B cell (primary cell): ENCODE data around the gene GPBP1L1. TPM values are rescaled to one million over a fixed set of nuclear protein-coding genes. Genes with fewer than 3 reads are reported as not detected.

Experiments used
- ATAC-seq: fragments of 200-7000 bp; cut with Tn5 transposase; one replicate; pipeline ENCODE4 v1.10.0; 2021; ENCODE audit warnings: low read depth, mild to moderate bottlenecking, moderate number of reproducible peaks, moderate library complexity
- CTCF ChIA-PET: fragments of 350-600 bp; sonication (Branson Sonifier 250); formaldehyde crosslinking; loops from one replicate; lab custom pipeline; 2021; ENCODE audit warnings: antibody characterized with exemption, inconsistent platforms; lab: Charles Lee
- POLR2A ChIA-PET: fragments of 350-600 bp; sonication (Branson Sonifier 250); formaldehyde crosslinking; loops from one replicate; lab custom pipeline; 2021; ENCODE audit warnings: antibody characterized with exemption; lab: Charles Lee
- DNase-seq: peaks from one replicate; pipeline ENCODE4 v3.0.0; 2013
- H2AFZ ChIP-seq: 2 replicates; pipeline ENCODE4 v1.6.1; 2012; ENCODE audit warnings: mild to moderate bottlenecking, low read depth, low read length; ENCODE audit not compliant: insufficient read depth, poor library complexity, severe bottlenecking
- H3K27ac ChIP-seq, 2 donors: 1 replicate in 1 of 2; 2 replicates in 1 of 2; pipeline ENCODE4 v1.5.1; 2012 to 2013; ENCODE audit warnings: low read length in 2 of 2, mild to moderate bottlenecking in 2 of 2, moderate library complexity in 1 of 2
- H3K27me3 ChIP-seq, 4 experiments: fragments of 200-600 bp in 1 of 4; sonication (generic) in 1 of 4; replicated peaks in 1 of 4; 1 replicate in 2 of 4; 2 replicates in 2 of 4; pipeline versions ENCODE4 v1.6.1 to v1.7.0; 2013 to 2016; ENCODE audit warnings: low read length in 3 of 4, mild to moderate bottlenecking in 2 of 4, mixed read lengths in 1 of 4, moderate library complexity in 1 of 4; ENCODE audit not compliant: insufficient read depth in 4 of 4, control insufficient read depth in 3 of 4; ENCODE audit errors: control extremely low read depth in 1 of 4
- H3K36me3 ChIP-seq, 2 experiments: replicated peaks in 1 of 2; 1 replicate in 1 of 2; 2 replicates in 1 of 2; pipeline versions ENCODE4 v1.6.1 to v1.7.1; 2013; ENCODE audit warnings: low read length in 1 of 2; ENCODE audit not compliant: insufficient read depth in 2 of 2, control insufficient read depth in 1 of 2; ENCODE audit errors: control extremely low read depth in 1 of 2, extremely low read depth in 1 of 2
- H3K4me1 ChIP-seq, 2 donors: fragments of 200-600 bp in 1 of 2; sonication (generic) in 1 of 2; 1 replicate in 1 of 2; 2 replicates in 1 of 2; pipeline versions ENCODE4 v1.5.1 to v1.6.1; 2013 to 2017; ENCODE audit warnings: low read length in 2 of 2; ENCODE audit not compliant: control insufficient read depth in 2 of 2, insufficient read depth in 2 of 2
- H3K4me2 ChIP-seq: replicated peaks from 2 replicates; pipeline ENCODE3; 2012; ENCODE audit warnings: mild to moderate bottlenecking, low read depth, low read length; ENCODE audit not compliant: poor library complexity, severe bottlenecking
- H3K4me3 ChIP-seq, 5 experiments: fragments of 200-600 bp in 1 of 5; sonication (generic) in 1 of 5; 1 replicate in 3 of 5; 2 replicates in 2 of 5; pipeline versions ENCODE4 v1.5.1 to v1.7.0; 2011 to 2016; ENCODE audit warnings: low read length in 4 of 5, mild to moderate bottlenecking in 4 of 5, low read depth in 2 of 5, control low read depth in 1 of 5, moderate library complexity in 1 of 5; ENCODE audit not compliant: insufficient read depth in 1 of 5; ENCODE audit errors: control extremely low read depth in 1 of 5, extremely low read depth in 1 of 5
- H3K79me2 ChIP-seq: fragments of 200-600 bp; sonication (generic); one replicate; pipeline ENCODE4 v1.6.0; 2016; ENCODE audit warnings: low read length; ENCODE audit not compliant: control insufficient read depth, insufficient read depth
- H3K9ac ChIP-seq: fragments of 200-600 bp; sonication (generic); 2 replicates; pipeline ENCODE4 v1.6.1; 2017; ENCODE audit warnings: mild to moderate bottlenecking, low read length, moderate library complexity
- H3K9me3 ChIP-seq, 3 donors: one replicate each; pipeline versions ENCODE4 v1.6.1 to v1.7.1; 2013; ENCODE audit warnings: low read length in 2 of 3; ENCODE audit not compliant: control insufficient read depth in 2 of 3, insufficient read depth in 1 of 3; ENCODE audit errors: control extremely low read depth in 1 of 3
- H4K20me1 ChIP-seq: 2 replicates; pipeline ENCODE4 v1.6.0; 2012; ENCODE audit warnings: mild to moderate bottlenecking, low read length; ENCODE audit not compliant: insufficient read depth, control insufficient read depth, poor library complexity, severe bottlenecking
- H3K27ac Mint-ChIP-seq: one replicate; pipeline ENCODE4 v1.8.0; 2021; ENCODE audit warnings: mixed read lengths
- H3K27me3 Mint-ChIP-seq: one replicate; pipeline ENCODE4 v1.8.0; 2021; ENCODE audit warnings: mixed read lengths
- H3K4me1 Mint-ChIP-seq: one replicate; pipeline ENCODE4 v1.8.0; 2021; ENCODE audit warnings: mixed read lengths
- H3K4me3 Mint-ChIP-seq: one replicate; pipeline ENCODE4 v1.8.0; 2021; ENCODE audit warnings: mixed read lengths
- H3K9me3 Mint-ChIP-seq: one replicate; pipeline ENCODE4 v1.8.0; 2022; ENCODE audit warnings: mixed read lengths; ENCODE audit not compliant: insufficient read depth
- EZH2 ChIP-seq: IDR thresholded peaks from 2 replicates; pipeline ENCODE4 v1.6.1; 2012; ENCODE audit warnings: borderline replicate concordance, low read depth, mild to moderate bottlenecking, moderate library complexity, low read length; ENCODE audit not compliant: insufficient read depth, poor library complexity, severe bottlenecking
- WGBS: methylation state at CpG from one replicate; pipeline ENCODE4 v1.1.5; 2013; ENCODE audit warnings: missing lambda C conversion rate; ENCODE audit not compliant: insufficient coverage; 5-methylcytosine and 5-hydroxymethylcytosine counted together
- intact Hi-C: fragments of 100-400 bp; cut with micrococcal nuclease; formaldehyde crosslinking; loops from one replicate; pipeline ENCODE4 v1.10.0; 2022
- polyA plus RNA-seq: library from polyadenylated mRNA; depleted of rRNA; stranded (reverse); fragments of >200 nt; gene quantifications from 2 replicates; pipeline ENCODE4 v1.2.3, GENCODE V29; 2012
- total RNA-seq, 2 donors: library from RNA; stranded (reverse); fragments of 120-200 nt in 1 of 2; gene quantifications; 1 replicate in 1 of 2; 2 replicates in 1 of 2; pipeline versions ENCODE4 v1.2.3 to v1.2.4, GENCODE V29; 2013 to 2022
- TF ChIP-seq, protein P1 (sequence below): fragments of 200-600 bp; IDR thresholded peaks from one replicate; pipeline ENCODE4 v1.8.0; 2022; ENCODE audit warnings: antibody characterized with exemption, mild to moderate bottlenecking

The GPBP1L1 gene
- total and polyA plus RNA-seq, 2 donors (not counting 1 experiment from before 2014, with no cell fraction given): 75.5 to 137 TPM

DNA sequence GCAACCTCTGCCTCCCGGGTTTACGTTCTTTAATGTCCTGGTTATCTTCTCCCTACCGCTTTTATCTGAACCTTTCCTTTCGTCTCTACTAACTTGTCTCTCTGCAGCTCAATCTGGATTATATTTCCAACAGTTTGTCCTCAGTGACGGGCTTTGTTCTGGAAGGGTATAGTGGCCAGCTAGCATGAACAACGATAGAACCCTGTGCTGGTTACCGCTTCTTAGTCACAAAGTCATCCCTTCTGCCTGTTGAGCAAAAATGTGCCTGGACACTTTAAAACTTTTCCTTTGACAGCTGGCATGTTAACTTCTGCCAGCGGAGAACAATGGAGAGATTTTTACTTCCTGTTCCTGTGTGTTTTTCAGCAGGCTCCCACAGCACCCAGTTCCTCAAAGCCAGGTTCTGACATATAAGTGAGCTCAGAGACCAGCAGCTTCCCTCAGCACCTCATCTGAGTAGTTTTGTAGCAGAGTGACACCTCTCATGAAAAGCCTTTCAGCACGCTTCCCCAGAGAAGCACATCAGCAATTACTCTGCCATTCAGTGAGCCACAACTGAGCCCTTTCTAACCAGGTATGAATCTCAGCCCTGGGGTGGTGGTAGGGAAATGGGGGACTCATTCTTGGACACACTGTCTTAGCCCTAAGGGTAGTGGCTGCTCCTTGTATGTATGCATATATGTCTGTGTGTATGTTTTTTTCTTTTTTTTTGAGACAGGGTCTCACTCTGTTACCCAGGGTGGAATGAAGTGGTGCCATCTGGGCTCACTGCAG lies 38.9 kb downstream of the GPBP1L1 start:
- H2AFZ ChIP-seq: no peak overlapping the region
- Mint-ChIP-seq H3K4me3 (no peak overlapping the region), H3K9me3 (no peaks in the 10 kb centered on the region), H3K27me3 (no peaks in the 10 kb centered on the region), H3K4me1 (peaks cover 32% of the 10 kb centered on the region), H3K27ac (no peak overlapping the region)
- H3K27me3 ChIP-seq: no peaks in the 10 kb centered on the region
- H3K4me1 ChIP-seq: peaks cover 8 to 11% of the 10 kb centered on the region in 2 donors
- H4K20me1 ChIP-seq: peaks cover 33% of the 10 kb centered on the region
- no peaks in the 10 kb centered on the region for H3K9me3 ChIP-seq
- H3K9ac ChIP-seq: no peak overlapping the region
- H3K4me2 ChIP-seq: no peak overlapping the region
- DNase-seq (no peak), ATAC-seq (no peak)
- TF ChIP-seq EZH2: no peak
- TF ChIP-seq, protein P1, sequence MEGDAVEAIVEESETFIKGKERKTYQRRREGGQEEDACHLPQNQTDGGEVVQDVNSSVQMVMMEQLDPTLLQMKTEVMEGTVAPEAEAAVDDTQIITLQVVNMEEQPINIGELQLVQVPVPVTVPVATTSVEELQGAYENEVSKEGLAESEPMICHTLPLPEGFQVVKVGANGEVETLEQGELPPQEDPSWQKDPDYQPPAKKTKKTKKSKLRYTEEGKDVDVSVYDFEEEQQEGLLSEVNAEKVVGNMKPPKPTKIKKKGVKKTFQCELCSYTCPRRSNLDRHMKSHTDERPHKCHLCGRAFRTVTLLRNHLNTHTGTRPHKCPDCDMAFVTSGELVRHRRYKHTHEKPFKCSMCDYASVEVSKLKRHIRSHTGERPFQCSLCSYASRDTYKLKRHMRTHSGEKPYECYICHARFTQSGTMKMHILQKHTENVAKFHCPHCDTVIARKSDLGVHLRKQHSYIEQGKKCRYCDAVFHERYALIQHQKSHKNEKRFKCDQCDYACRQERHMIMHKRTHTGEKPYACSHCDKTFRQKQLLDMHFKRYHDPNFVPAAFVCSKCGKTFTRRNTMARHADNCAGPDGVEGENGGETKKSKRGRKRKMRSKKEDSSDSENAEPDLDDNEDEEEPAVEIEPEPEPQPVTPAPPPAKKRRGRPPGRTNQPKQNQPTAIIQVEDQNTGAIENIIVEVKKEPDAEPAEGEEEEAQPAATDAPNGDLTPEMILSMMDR: no peak
- ChIA-PET CTCF (interaction anchor here (0.7 kb wide), 1 partner anchor 12 kb away, joined by 6 read pairs; no protein-coding TSS in a partner anchor), POLR2A (no interaction called here)
- peaks cover 30% of the 10 kb centered on the region for H3K79me2 ChIP-seq
- 91% methylated on average over 6 of the region's 9 CpGs for WGBS
- intact Hi-C loops: no loop called here
- H3K4me3 ChIP-seq: no peak overlapping the region
- peaks cover 0 to 43% of the 10 kb centered on the region in 2 experiments for H3K36me3 ChIP-seq
- H3K27ac ChIP-seq: peak overlapping the region in 1 of 2 donors; percentile 56

DNA sequence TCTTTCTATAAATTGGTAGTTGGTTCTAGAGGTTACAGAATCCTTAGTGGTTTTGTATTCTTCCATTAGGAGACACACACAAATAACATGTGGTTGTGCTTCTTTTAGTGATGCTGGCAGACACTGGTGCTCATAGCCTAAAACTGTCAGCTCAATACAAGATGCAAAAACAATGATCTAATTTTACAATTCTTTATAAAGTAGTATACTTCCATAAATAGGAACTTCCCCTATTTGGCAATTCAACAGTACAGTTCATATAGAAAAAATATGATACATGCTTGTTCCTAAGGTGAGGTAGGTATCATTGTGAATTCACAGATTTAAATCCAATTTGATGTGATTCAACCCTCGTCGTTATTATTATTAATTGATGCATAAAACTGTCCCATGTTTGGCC lies 41.7 kb downstream of the GPBP1L1 start:
- ATAC-seq (no peak), DNase-seq (no peak)
- peaks cover 2 to 36% of the 10 kb centered on the region in 2 experiments for H3K36me3 ChIP-seq
- H2AFZ ChIP-seq: no peak overlapping the region
- no peak overlapping the region for H3K9ac ChIP-seq
- peaks cover 26% of the 10 kb centered on the region for H3K79me2 ChIP-seq
- no peaks in the 10 kb centered on the region for H3K9me3 Mint-ChIP-seq
- H3K4me3 ChIP-seq: no peak overlapping the region
- intact Hi-C loops: no loop called here
- peak overlapping the region in 1 of 2 donors; percentile 44 for H3K27ac ChIP-seq
- H3K4me3 Mint-ChIP-seq: no peak overlapping the region
- POLR2A ChIA-PET: no interaction called here
- H4K20me1 ChIP-seq: peaks cover 18% of the 10 kb centered on the region
- no peaks in the 10 kb centered on the region for H3K27me3 ChIP-seq
- H3K4me2 ChIP-seq: no peak overlapping the region
- CTCF ChIA-PET: no interaction called here
- H3K4me1 ChIP-seq: peaks cover 8 to 11% of the 10 kb centered on the region in 2 donors
- peaks cover 29% of the 10 kb centered on the region for H3K4me1 Mint-ChIP-seq
- TF ChIP-seq, protein P1: no peak
- no peak for TF ChIP-seq EZH2
- H3K27me3 Mint-ChIP-seq: no peaks in the 10 kb centered on the region
- H3K27ac Mint-ChIP-seq: no peak overlapping the region
- H3K9me3 ChIP-seq: no peaks in the 10 kb centered on the region
- WGBS: no CpG with 5 or more reads among the region's 2 CpGs
